ENCODE data around the gene TRIAP1.
"Not testable (repeated sequence)": the region's sequence is repeated elsewhere in the genome, so short reads cannot be mapped to it uniquely, and the experiment has no call there.

Gene TRIAP1

GRCh38 chr12:120453977-120454376, 7.8 kb upstream of the TRIAP1 start:
- Mint-ChIP-seq H3K36me3 (peaks cover 96% of the 10 kb centered on the region), H3K4me1 (peaks cover 5% of the 10 kb centered on the region), H3K4me3 (no peak overlapping the region), H3K27ac (no peak overlapping the region), H3K9me3 (no peaks in the 10 kb centered on the region)
- peak; percentile 86 for ATAC-seq
- DNase-seq (ENCODE audit: low spot score in 2 of 2): no peak

DNA sequence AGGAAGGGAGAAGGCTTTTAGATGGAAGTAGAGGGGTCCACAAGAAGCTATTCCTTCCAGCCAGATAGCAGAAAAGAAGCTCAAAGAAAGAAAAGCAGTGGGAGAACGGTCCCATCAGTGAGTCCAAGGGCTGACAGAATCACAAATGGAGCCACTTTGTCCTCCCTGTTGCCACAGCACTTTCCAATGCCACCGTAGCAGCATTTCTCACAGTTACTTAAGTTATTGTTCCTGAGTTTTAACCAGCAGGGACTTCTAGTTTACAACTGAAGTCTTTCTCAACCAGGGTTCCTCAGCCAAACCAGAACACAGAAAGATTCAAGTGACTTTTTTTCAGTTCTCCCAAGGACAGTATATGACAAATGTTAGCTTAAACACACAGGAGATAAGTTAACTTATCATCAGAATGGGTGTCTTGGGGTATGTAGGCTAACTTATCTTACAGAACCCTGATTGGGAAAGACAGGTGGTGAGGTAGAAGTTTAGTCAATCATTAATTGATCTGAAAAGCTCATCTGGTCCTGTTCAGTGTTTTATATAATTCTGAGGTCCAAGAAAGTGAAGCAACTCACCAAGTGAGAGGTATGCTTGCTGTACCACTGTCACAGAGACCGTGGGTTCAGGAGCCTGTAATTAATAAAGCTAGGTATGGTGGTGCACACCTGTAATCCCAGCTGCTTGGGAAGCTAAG, 7.0 kb upstream of the TRIAP1 start:
- H3K9me3 Mint-ChIP-seq: no peaks in the 10 kb centered on the region
- no peak overlapping the region for H3K4me3 Mint-ChIP-seq
- peaks cover 96% of the 10 kb centered on the region for H3K36me3 Mint-ChIP-seq
- DNase-seq (ENCODE audit: low spot score in 2 of 2) (no peak), ATAC-seq (no peak)
- H3K4me1 Mint-ChIP-seq: peaks cover 5% of the 10 kb centered on the region
- H3K27ac Mint-ChIP-seq: no peak overlapping the region

DNA sequence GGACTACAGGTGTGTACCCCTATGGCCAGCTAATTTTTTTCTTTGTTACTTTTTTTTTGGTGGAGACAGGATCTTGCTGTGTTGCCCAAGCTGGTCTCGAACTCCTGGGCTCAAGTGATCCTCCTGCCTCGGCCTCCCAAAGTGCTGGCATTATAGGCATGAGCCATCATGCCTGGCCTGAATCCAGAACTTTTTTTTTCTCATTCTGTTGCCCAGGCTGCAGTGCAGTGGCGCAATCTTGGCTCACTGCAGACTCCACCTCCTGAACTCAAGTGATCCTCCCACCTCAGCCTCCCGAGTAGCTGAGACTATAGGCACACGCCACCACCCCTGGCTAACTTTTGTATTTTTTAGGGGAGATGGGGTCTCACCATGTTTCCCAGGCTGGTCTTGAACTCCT, 6.3 kb upstream of the TRIAP1 start:
- not testable (repeated sequence) for DNase-seq (ENCODE audit: low spot score in 2 of 2); H3K27ac Mint-ChIP-seq; ATAC-seq; H3K9me3 Mint-ChIP-seq; H3K4me3 Mint-ChIP-seq
- Mint-ChIP-seq H3K36me3 (peaks cover 96% of the 10 kb centered on the region), H3K4me1 (peaks cover 12% of the 10 kb centered on the region)

DNA sequence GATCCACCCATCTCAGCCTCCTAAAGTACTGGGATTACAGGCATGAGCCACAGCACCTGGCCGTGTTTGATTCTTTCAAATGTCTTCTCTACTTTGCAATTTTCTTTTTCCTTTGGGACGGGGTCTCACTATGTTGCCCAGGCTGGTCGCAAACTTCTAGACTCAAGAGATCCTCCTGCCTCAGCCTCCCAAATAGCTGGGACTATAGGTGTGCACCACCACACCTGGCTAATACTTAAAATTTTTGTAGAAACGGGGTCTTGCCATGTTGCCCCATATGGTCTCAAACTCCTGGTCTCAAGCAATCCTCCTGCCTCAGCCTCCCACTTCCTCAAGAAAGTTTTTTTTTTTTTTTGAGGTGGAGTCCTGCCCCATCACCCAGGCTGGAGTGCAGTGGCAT, 1.8 kb upstream of the TRIAP1 start:
- DNase-seq (ENCODE audit: low spot score in 2 of 2) (no peak), ATAC-seq (no peak)
- H3K4me1 Mint-ChIP-seq: peaks cover 20% of the 10 kb centered on the region
- H3K27ac Mint-ChIP-seq: peak overlapping the region; percentile 98
- peaks cover 95% of the 10 kb centered on the region for H3K36me3 Mint-ChIP-seq
- peak overlapping the region; percentile 95 for H3K4me3 Mint-ChIP-seq
- no peaks in the 10 kb centered on the region for H3K9me3 Mint-ChIP-seq

GRCh38 chr12:120446844-120447178, 627 bp upstream of the TRIAP1 start:
- not testable (repeated sequence) for H3K9me3 Mint-ChIP-seq; DNase-seq (ENCODE audit: low spot score in 2 of 2); ATAC-seq
- peak overlapping the region; percentile 95 for H3K4me3 Mint-ChIP-seq
- H3K36me3 Mint-ChIP-seq: peaks cover 95% of the 10 kb centered on the region
- H3K27ac Mint-ChIP-seq: peak overlapping the region; percentile 98
- H3K4me1 Mint-ChIP-seq: peaks cover 20% of the 10 kb centered on the region

GRCh38 chr12:120444676-120445075, 1.5 kb downstream of the TRIAP1 start:
- Mint-ChIP-seq H3K36me3 (peaks cover 95% of the 10 kb centered on the region), H3K4me3 (peak overlapping the region; percentile 95), H3K27ac (peak overlapping the region; percentile 98), H3K4me1 (peaks cover 25% of the 10 kb centered on the region), H3K9me3 (no peaks in the 10 kb centered on the region)
- ATAC-seq (no peak), DNase-seq (ENCODE audit: low spot score in 2 of 2) (no peak)

- peak; percentile 61 for ATAC-seq
- Mint-ChIP-seq H3K27ac (no peak overlapping the region), H3K4me1 (peaks cover 22% of the 10 kb centered on the region), H3K4me3 (peak overlapping the region; percentile 84), H3K36me3 (peaks cover 64% of the 10 kb centered on the region), H3K9me3 (no peaks in the 10 kb centered on the region)
- DNase-seq (ENCODE audit: low spot score in 2 of 2): peak; percentile 47 to 81
Observed at GRCh38 chr12:120439646-120440247, 6.4 kb downstream of the TRIAP1 start.

DNA sequence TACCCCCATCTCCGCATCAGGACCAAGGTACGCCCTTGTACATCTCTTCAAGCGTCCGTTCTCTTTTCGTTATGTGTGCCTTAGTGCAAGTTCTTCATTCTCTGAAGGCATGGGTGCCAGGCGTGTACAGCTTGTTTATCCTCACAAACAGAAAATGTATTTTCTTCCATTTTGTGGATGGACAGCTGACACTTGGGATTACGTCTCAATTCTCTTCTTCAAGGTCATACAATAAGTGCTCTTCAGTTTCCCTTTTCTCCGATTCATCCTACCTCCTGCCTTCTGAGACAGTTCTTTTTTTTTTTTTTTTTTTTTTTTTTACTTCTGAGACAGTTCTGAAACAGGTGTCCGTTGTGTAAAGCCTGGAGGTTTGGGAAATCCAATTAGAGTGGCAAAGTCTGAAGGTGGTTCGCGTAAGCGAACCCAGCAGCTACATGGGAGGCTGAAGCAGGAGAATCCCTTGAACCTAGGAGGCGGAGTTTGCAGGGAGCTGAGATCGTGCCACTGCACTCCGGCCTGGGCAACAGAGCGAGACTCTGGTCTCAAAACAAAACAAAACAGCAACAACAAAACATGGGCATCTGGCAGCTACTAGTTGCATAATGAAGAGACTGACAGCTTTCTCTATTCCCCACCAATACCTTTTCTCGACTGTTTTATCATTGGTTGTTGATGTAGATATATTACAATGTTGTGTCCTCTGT, 7.5 kb downstream of the TRIAP1 start:
- Mint-ChIP-seq H3K27ac (peak overlapping the region; percentile 89), H3K9me3 (no peaks in the 10 kb centered on the region), H3K4me3 (peak overlapping the region; percentile 84), H3K4me1 (peaks cover 22% of the 10 kb centered on the region), H3K36me3 (peaks cover 53% of the 10 kb centered on the region)
- DNase-seq (ENCODE audit: low spot score in 2 of 2) (no peak), ATAC-seq (no peak)

- Mint-ChIP-seq H3K9me3 (no peaks in the 10 kb centered on the region), H3K36me3 (peaks cover 47% of the 10 kb centered on the region), H3K4me3 (peak within 1 kb of the TSS; percentile 84), H3K27ac (peak within 1 kb of the TSS; percentile 89), H3K4me1 (peaks cover 24% of the 10 kb centered on the region)
- DNase-seq (ENCODE audit: low spot score in 2 of 2) (peak; percentile 84 to 98), ATAC-seq (peak; percentile 97)
Observed at GRCh38 chr12:120437735-120438494, 8.3 kb downstream of the TRIAP1 start, which contains the start of gene COX6A1. TSS of gene COX6A1 (plus strand) at chr12:120438113. CDS start at chr12:120438127, 14 bp downstream.

GRCh38 chr12:120432772-120433525, 13.2 kb downstream of the TRIAP1 start:
- H3K36me3 Mint-ChIP-seq: peaks cover 13% of the 10 kb centered on the region

GRCh38 chr12:120429368-120429767, 16.8 kb downstream of the TRIAP1 start:
- Mint-ChIP-seq H3K4me1 (peaks cover 11% of the 10 kb centered on the region), H3K4me3 (no peak overlapping the region), H3K27ac (peak overlapping the region; percentile 74), H3K36me3 (peaks cover 6% of the 10 kb centered on the region), H3K9me3 (no peaks in the 10 kb centered on the region)
- no peak for DNase-seq (ENCODE audit: low spot score in 2 of 2)
- no peak for ATAC-seq

More at GRCh38 chr12:120432772-120433525, 13.2 kb downstream of the TRIAP1 start:
- Mint-ChIP-seq H3K4me1 (peaks cover 19% of the 10 kb centered on the region), H3K4me3 (no peak overlapping the region), H3K27ac (no peak overlapping the region), H3K9me3 (no peaks in the 10 kb centered on the region)
- no peak for ATAC-seq
- DNase-seq (ENCODE audit: low spot score in 2 of 2): no peak

GRCh38 chr12:120428597-120429229, 17.5 kb downstream of the TRIAP1 start:
- Mint-ChIP-seq H3K9me3 (no peaks in the 10 kb centered on the region), H3K36me3 (peaks cover 6% of the 10 kb centered on the region), H3K4me3 (no peak overlapping the region), H3K27ac (peak overlapping the region; percentile 74), H3K4me1 (peaks cover 11% of the 10 kb centered on the region)
- no peak for DNase-seq (ENCODE audit: low spot score in 2 of 2)
- ATAC-seq: no peak

DNA sequence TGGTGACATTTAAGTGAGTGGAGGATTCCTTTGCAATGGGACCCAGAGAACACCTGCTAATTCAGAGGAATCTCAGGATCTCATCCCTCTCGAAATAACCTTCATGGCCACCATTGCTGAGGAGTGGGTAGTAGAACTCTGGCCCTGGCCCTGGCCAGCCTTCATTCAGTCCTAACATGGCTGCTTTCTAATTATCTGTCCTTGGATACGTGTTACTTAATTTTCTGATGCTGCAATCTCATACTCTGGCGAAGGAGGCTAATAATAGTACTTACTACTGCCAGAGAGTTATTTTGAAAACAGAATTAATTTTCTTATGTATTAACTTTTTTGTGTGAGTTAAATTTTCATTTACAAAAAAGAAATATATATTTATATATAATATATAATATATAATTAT, 20.4 kb downstream of the TRIAP1 start:
- Mint-ChIP-seq H3K36me3 (no peaks in the 10 kb centered on the region), H3K4me3 (no peak overlapping the region), H3K4me1 (peaks cover 12% of the 10 kb centered on the region), H3K27ac (no peak overlapping the region), H3K9me3 (no peaks in the 10 kb centered on the region)
- DNase-seq (ENCODE audit: low spot score in 2 of 2) (no peak), ATAC-seq (no peak)

GRCh38 chr12:120422892-120423456, 23.2 kb downstream of the TRIAP1 start:
- no peak overlapping the region for H3K4me3 Mint-ChIP-seq

More at GRCh38 chr12:120422892-120423456, 23.2 kb downstream of the TRIAP1 start:
- H3K9me3 Mint-ChIP-seq: no peaks in the 10 kb centered on the region
- no peak for ATAC-seq
- no peaks in the 10 kb centered on the region for H3K36me3 Mint-ChIP-seq
- DNase-seq (ENCODE audit: low spot score in 2 of 2): no peak
- H3K4me1 Mint-ChIP-seq: peaks cover 6% of the 10 kb centered on the region
- H3K27ac Mint-ChIP-seq: peak overlapping the region; percentile 78
